ENCODE data around the gene PI4K2B. TPM values are rescaled to one million over a fixed set of nuclear protein-coding genes. Genes with fewer than 3 reads are reported as not detected.

The PI4K2B gene
- total and polyA plus RNA-seq, 2 of the 13 experiments (the other 11 are each of a cell fraction or from before 2014, with no cell fraction given) = 6.9 to 25.8 TPM

- no peak for TF ChIP-seq SMC3 (IDR thresholded peaks at IDR 0.05; ENCODE audit: low read length)
- TF ChIP-seq ZNF331 (CRISPR knock-in tag; IDR thresholded peaks at IDR 0.05) = no peak
- TF ChIP-seq MBD4 (IDR thresholded peaks at IDR 0.05; ENCODE audit: borderline replicate concordance, low read length) = no peak
- no peak for TF ChIP-seq TFDP1 (CRISPR knock-in tag; IDR thresholded peaks at IDR 0.05; ENCODE audit: borderline replicate concordance)
Measured at GRCh38 chr4:25297528-25298242, 63.9 kb downstream of the PI4K2B start (continued).

GRCh38 chr4:25299476-25300203 is 65.8 kb downstream of the PI4K2B start:
- H3K9me3 ChIP-seq (ENCODE audit: low read length) = no peaks in the 10 kb centered on the region
- peak overlapping the region in 2 of 3 experiments; percentile 21 to 27; a peak in 2 of 6 replicates for H3K4me3 ChIP-seq (replicated peaks in 1 of 3; ENCODE audit: insufficient read depth in 1 of 3, low read depth in 2 of 3, low read length in 3 of 3)
- no peaks in the 10 kb centered on the region for H3K36me3 ChIP-seq (replicated peaks in 1 of 2; ENCODE audit: control insufficient read depth in 1 of 2, insufficient read depth in 2 of 2, low read length in 2 of 2)
- intact Hi-C loops (cut with micrococcal nuclease; ENCODE audit: unreplicated experiment) = no loop called here
- CTCF ChIA-PET (ENCODE audit: low intra/inter-chr PET ratio, low total read pairs) = no interaction called here
- H2AFZ ChIP-seq (ENCODE audit: low read length) = peak overlapping the region; percentile 54
- ATAC-seq = peak; percentile 73
- in situ Hi-C loops (cut with HindIII; ENCODE audit: extremely low pct_ligation_motif_present, low pct_unique_long_range_greater_than_20kb) = no loop called here
- H3K27me3 ChIP-seq (ENCODE audit: control insufficient read depth in 1 of 2, insufficient read depth in 2 of 2, low read length in 2 of 2) = peaks cover 0 to 1% of the 10 kb centered on the region in 2 experiments; a peak in 1 of 5 replicates
- H3K79me2 ChIP-seq (ENCODE audit: insufficient read depth, low read length) = no peaks in the 10 kb centered on the region
- 2% methylated on average over 9 of the region's 10 CpGs for WGBS (ENCODE audit: low lambda C conversion rate)
- no peak overlapping the region for H3K9ac ChIP-seq (ENCODE audit: insufficient read depth, low read depth, low read length)
- no peaks in the 10 kb centered on the region for H4K20me1 ChIP-seq (ENCODE audit: insufficient read depth, low read length)
- no peak for FAIRE-seq
- BruUV-seq (replicated peaks) = no TSS peak
- H3K27ac ChIP-seq (ENCODE audit: extremely low read length, insufficient read depth, low read length) = no peak overlapping the region
- peak overlapping the region; percentile 67 for H3K4me2 ChIP-seq (ENCODE audit: low read depth, low read length)
- TF ChIP-seq ZEB1 (IDR thresholded peaks at IDR 0.05; ENCODE audit: insufficient replicate concordance, low read depth) (peak; percentile 88), TRIM24 (CRISPR knock-in tag; IDR thresholded peaks at IDR 0.05) (no peak), SAP130 (CRISPR knock-in tag; IDR thresholded peaks at IDR 0.05; ENCODE audit: low read depth) (peak; percentile 21; the same call in 1 of the 2 replicates), GATAD2A (CRISPR knock-in tag; IDR thresholded peaks at IDR 0.05) (0 out of 2 replicates have a peak, but pooled peaks have one; percentile 21), TSC22D2 (CRISPR knock-in tag; IDR thresholded peaks at IDR 0.05; ENCODE audit: borderline replicate concordance) (no peak), GABPB1 (CRISPR knock-in tag; IDR thresholded peaks at IDR 0.05) (no peak)
- POLR2A ChIA-PET = interaction anchor here (1.4 kb wide), 1 partner anchor 13 kb away, joined by 6 read pairs; the partner anchor contains the start of gene ZCCHC4
- peak; percentile 43 for DNase-seq (ENCODE audit: low spot score)
- peaks cover 15% of the 10 kb centered on the region for H3K4me1 ChIP-seq (ENCODE audit: insufficient read depth, low read length)

Measured in HepG2 (cell line).